Renal pelvis (tissue), 12 donors: ENCODE measurements around the gene AKAP3. TPM values are rescaled to one million over a fixed set of nuclear protein-coding genes. Genes with fewer than 3 reads are reported as not detected.
A peak's percentile ranks its signal among the peaks of the same experiment; 100 is the strongest.

Experiments used
- DNase-seq: peaks from one replicate; pipeline ENCODE4 v3.0.0-alpha.2; 2013
- long read RNA-seq, 16 experiments: transcript quantifications; one replicate each; lab custom pipeline, GENCODE V29; 2026
- polyA plus RNA-seq, 3 donors: library from polyadenylated mRNA; unstranded; fragments of 120-200 nt; gene quantifications; one replicate each; pipeline ENCODE4 v1.2.1, GENCODE V29; 2013; ENCODE audit not compliant: insufficient read length in 3 of 3

Gene AKAP3
- polyA plus RNA-seq: 1 to 10 TPM; 3.8 to 6.2 (median 4.7) TPM
- long read RNA-seq, donor 1: 0 reads
- long read RNA-seq, donor 2: 0 reads
- long read RNA-seq, donor 3: 0 reads
- long read RNA-seq, donor 4: 0 reads
- long read RNA-seq, donor 5, partial matches to known transcripts: 41 of 71 reads
- long read RNA-seq, donor 5, other reads (novel, unspliced or antisense): 30 of 71 reads
- long read RNA-seq, donor 6: 0 reads
- long read RNA-seq, donor 7, partial matches to known transcripts: 83 of 125 reads
- long read RNA-seq, donor 7, other reads (novel, unspliced or antisense): 42 of 125 reads
- long read RNA-seq, donor 8: 0 reads
- long read RNA-seq, donor 9: 0 reads
- long read RNA-seq, donor 10: 0 reads
- long read RNA-seq, donor 11, partial matches to known transcripts: 40 of 84 reads
- long read RNA-seq, donor 11, other reads (novel, unspliced or antisense): 44 of 84 reads
- long read RNA-seq, donor 12, partial matches to known transcripts: 117 of 216 reads
- long read RNA-seq, donor 12, other reads (novel, unspliced or antisense): 99 of 216 reads
- long read RNA-seq, donor 13: 0 reads
- long read RNA-seq, donor 14: 0 reads
- long read RNA-seq, donor 15, partial matches to known transcripts: 234 of 234 reads
- long read RNA-seq, donor 15, other reads (novel, unspliced or antisense): 0 of 234 reads
- long read RNA-seq, donor 16, partial matches to known transcripts: 158 of 208 reads
- long read RNA-seq, donor 16, other reads (novel, unspliced or antisense): 50 of 208 reads

DNA sequence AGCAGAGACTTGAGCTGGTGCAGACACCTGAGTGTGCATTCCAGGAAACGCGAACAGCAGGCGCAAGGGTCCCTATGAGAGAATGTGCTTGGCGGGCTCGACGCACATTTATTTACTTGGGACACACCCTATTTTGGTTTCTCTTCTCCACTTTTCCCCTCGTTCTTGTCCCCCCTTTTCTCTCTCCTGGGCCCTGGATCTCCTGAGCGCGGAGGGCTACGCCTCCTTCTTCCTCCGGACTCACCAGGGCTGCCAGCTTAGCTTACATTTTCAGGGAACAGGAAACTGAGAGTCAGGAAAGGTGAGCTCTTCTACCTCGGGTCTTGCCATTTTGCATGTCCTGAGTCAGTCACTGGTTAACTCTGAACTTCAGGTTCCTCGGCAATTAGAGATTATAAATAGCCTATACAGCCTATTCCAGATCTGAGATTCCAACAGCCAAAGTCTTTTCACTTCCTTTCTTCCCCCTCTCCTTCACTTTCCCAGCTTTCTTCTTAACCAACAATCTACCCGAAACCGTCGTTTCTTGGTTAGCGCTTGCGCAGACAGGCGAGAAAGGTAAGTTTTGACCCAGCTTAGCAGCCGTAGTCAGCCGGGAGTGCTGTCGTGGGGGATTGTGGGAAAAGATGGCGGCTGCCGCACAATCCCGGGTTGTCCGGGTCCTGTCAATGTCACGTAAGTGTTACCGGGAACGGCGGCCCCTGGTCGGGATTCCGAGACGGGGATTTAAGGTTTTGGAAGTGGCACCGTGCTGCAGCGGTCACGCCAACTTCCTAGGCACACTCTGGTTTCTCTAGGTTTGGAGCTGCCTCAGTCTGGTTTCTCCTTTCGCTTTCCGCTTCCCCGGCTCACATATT, at the start of gene AKAP3, which contains the start of gene NDUFA9:
TSS of gene AKAP3 (minus strand) at position 551 of the 857 bp plus-strand sequence. CDS start 10,855 bp downstream, outside the sequence.
TSS of gene NDUFA9 (plus strand) at position 614 of the 857 bp plus-strand sequence. CDS start at position 627, 13 bp downstream.
- peak; percentile 92 for DNase-seq

DNA sequence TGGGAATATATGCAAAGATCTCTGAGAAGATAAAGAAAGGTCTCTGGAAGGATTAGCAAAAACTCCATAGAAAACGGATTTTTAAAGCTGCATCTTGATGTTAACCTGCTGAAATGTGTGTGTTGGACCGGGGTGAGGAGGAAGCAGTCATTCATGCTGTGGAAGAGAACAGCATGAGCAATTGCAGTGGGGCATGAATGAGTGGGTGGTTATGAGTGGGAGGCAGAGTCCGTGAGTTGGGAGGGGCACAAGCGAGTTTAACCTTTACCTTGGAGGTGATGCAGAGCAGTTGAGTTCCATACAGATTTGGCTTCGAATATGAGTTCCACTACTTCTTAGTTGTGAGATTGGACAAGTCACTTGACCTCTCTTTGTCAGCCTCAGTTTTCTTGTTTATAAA, 41.9 kb upstream of the AKAP3 start:
- no peak for DNase-seq

DNA sequence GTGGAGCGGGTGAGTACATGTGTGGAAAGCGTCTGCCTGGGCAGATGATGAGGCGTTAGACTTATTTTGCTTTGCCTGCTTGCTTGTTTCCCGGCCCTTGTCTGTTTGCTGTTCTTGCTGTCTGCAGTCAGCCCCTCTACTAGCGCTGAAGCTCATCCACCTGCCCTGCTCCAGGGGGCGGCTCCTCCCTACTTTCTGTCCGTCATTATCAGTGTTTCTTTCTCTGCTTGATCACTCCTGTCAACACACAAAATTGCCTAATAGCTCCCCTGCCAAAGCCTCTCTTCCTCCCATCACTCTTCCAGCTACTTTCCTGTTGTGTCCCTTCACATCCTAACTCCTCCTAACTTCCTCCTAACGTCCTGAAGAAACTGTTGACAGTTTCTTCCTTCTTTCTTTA, 36.5 kb upstream of the AKAP3 start:
- DNase-seq: no peak

DNA sequence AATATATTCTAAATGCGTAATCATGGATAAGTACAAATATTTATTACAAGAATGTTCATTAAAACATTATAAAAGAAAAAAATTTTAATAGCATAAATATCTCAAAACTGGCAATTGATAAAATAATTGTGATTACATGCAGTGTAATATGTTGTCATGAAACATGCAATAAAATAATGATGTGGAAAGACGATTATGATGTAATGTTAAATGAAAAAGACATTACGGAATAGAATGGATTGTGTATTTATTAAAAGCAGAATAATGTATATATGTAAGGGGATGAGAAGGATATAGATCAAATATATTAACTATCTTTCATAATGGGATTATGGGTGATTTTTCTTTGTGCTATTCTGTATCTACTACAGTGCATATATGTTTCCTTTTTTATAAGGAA, 32.9 kb upstream of the AKAP3 start:
- DNase-seq: no peak

GRCh38 chr12:4679711-4680110, 30.9 kb upstream of the AKAP3 start:
- DNase-seq: no peak

DNA sequence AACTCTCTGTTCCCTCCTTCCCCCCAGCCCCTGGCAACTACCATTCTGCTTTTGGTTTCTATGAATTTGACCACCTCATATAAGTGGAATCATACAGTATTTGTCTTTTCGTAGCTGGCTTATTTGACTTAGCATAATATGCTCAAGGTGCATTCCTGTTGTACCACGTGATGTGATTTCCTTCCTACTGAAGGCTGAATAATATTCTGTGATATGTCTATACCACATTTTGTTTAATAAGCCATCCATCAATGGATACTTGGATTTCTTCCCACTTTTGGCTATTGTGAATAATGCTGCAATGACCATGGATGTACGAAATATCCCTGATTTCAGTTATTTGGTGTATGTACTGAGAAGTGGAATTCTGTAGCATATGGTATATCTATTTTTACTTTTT, 16.4 kb upstream of the AKAP3 start:
- no peak for DNase-seq

DNA sequence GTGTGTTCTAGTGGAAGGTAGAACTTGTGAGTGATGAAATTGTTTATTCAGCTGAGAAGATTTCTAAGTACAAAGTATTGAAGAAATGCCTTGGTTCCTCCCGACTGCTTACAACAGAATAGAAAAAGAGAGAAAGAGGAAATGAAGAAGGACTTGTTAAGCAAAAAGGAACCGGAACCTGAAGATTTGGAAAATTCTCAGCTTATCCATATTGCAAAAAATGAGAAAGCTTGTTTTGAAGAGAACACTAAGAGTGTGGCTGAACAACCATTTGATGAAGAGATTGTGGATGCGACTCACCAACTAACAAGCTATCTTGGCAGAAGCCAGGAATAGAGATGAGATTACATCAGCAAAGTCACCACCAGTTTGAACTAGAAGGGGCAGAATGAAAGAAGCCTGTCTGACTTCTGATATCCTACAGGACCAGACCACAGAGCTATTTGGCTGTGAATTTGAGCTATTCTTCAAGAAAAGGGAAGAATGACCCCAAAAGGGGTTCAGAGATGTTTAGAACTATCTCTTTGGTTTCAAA, 15.2 kb upstream of the AKAP3 start:
- no peak for DNase-seq

GRCh38 chr12:4653691-4654090, 4.8 kb upstream of the AKAP3 start:
- no peak for DNase-seq

- DNase-seq: no peak
Observed at GRCh38 chr12:4653257-4653656, 4.4 kb upstream of the AKAP3 start.

DNA sequence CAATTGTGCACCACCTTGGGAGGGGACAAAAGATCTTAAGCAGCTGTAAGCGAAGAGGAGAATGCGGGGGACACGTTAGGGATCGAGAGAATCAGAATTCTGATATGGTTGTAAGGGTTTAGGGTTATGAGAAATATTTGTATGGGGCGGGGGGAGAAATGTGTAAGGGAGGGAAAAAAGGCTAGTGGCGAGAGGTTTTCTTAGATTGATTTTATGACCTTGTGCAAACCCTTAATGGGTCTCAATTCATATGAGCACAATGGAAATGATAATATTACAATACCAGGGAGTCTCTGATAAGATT, 459 bp upstream of the AKAP3 start:
- no peak for DNase-seq

GRCh38 chr12:4648104-4648500, 749 bp downstream of the AKAP3 start:
- DNase-seq: no peak

- DNase-seq: no peak
Observed at GRCh38 chr12:4645023-4645422, 3.8 kb downstream of the AKAP3 start.

- no peak for DNase-seq
Observed at GRCh38 chr12:4643747-4644146, 5.1 kb downstream of the AKAP3 start.

- DNase-seq: no peak
Observed at GRCh38 chr12:4630262-4630661, 18.6 kb downstream of the AKAP3 start.

DNA sequence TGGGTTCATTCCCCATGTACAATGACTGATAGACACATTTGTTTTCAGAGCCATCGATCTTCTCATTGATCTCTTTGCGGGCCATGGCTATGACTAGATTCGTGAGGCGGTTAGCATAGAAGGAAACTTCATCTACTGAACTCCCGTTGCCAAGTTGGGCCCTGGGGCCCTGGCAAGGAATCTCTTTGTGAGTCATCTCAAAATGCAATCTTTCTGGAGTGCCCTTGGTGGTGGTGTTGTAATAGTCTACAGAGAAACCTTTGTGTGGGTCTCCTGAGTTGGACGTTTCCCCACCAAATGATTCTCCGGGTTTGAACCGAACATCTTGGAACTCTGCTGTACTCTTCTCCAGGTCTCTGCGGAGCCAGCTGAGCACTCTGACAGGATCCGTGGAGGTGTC, 20.4 kb downstream of the AKAP3 start:
- DNase-seq: no peak

GRCh38 chr12:4626543-4626942, 22.3 kb downstream of the AKAP3 start:
- no peak for DNase-seq

- no peak for DNase-seq
Observed at GRCh38 chr12:4621511-4621910, 27.3 kb downstream of the AKAP3 start.

DNA sequence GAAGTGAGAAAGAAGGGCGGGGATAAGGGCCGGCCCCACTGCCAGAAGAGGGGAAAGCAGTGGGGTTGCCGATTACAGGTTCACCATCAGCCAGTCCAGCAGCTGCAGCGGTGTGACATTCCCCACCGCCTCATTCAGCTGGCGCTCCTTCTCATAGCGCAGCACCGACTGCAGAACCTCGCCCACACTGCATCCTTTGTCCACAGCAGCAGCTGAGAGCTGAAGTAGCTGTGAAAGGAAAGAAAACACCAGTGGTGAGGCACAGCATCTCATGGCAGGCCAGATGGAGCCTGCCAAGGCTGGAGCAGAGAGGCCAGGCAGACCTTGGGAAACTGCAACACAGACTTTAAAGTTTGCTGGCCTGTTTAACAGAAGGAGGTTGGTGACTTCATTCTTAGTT, 33.2 kb downstream of the AKAP3 start:
- no peak for DNase-seq

GRCh38 chr12:4610481-4610880, 38.4 kb downstream of the AKAP3 start:
- no peak for DNase-seq

GRCh38 chr12:4609071-4609470, 39.8 kb downstream of the AKAP3 start:
- no peak for DNase-seq

DNA sequence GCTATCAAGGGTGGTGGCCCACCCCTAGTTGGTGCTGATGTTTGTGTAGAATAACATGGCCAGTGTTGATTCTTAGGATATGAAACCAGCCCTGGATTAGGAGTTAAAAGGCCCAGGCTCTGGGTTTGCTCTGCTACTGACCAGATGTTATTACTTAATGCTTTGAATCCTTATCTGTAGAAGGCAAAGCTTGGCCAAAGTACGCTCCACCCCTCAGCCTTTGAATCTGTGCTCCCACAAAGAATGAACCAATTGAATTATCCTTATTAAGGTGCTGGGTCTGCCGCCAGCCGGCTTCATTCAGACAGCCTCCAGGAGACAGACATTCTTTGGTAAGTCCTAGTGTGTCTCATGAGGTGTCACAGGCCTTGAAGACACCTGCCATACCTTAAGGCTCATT, 41.8 kb downstream of the AKAP3 start:
- DNase-seq: no peak

GRCh38 chr12:4604684-4605193, 44.1 kb downstream of the AKAP3 start:
- peak; percentile 81 for DNase-seq
